Neural cell (in vitro differentiated cells): ENCODE measurements around the gene SLC25A21. TPM values are rescaled to one million over a fixed set of nuclear protein-coding genes. Genes with fewer than 3 reads are reported as not detected.
"Not testable (repeated sequence)": the region's sequence is repeated elsewhere in the genome, so short reads cannot be mapped to it uniquely, and the experiment has no call there.

Source experiments
- H2AFZ ChIP-seq: fragments of 200-600, 300-800 bp; sonication (generic), shearing (Covaris generic); 2 replicates; pipeline ENCODE4 v1.6.0; 2014; ENCODE audit warnings: low read depth, mild to moderate bottlenecking, antibody characterized with exemption, low read length, moderate library complexity
- H3F3A ChIP-seq: fragments of 200-600 bp; shearing (Covaris generic); 2 replicates; pipeline ENCODE4 v1.6.1; 2016; ENCODE audit warnings: mild to moderate bottlenecking, moderate library complexity, mixed read lengths, antibody characterized with exemption, low read length; ENCODE audit not compliant: insufficient read depth, poor library complexity, severe bottlenecking
- H3K27ac ChIP-seq: fragments of 200-600, 300-800 bp; sonication (generic), shearing (Covaris generic); 2 replicates; pipeline ENCODE4 v1.5.1; 2014; ENCODE audit warnings: mild to moderate bottlenecking, low read length, moderate library complexity
- H3K27me3 ChIP-seq: fragments of 300-800, 200-600 bp; sonication (generic), shearing (Covaris generic); 2 replicates; pipeline ENCODE4 v1.6.0; 2014; ENCODE audit warnings: mild to moderate bottlenecking, low read depth, low read length, moderate library complexity; ENCODE audit not compliant: insufficient read depth
- H3K36me3 ChIP-seq: fragments of 300-800, 200-600 bp; sonication (generic), shearing (Covaris generic); 2 replicates; pipeline ENCODE4 v1.5.1; 2014; ENCODE audit warnings: mild to moderate bottlenecking, antibody characterized with exemption, low read length, moderate library complexity; ENCODE audit not compliant: insufficient read depth
- H3K4me2 ChIP-seq: fragments of 300-800, 200-600 bp; sonication (generic), shearing (Covaris generic); 2 replicates; pipeline ENCODE4 v1.6.0; 2014; ENCODE audit warnings: mild to moderate bottlenecking, low read length
- H3K4me3 ChIP-seq: fragments of 300-800, 200-600 bp; sonication (generic), shearing (Covaris generic); 2 replicates; pipeline ENCODE4 v1.5.1; 2014; ENCODE audit warnings: mild to moderate bottlenecking, low read length, moderate library complexity
- H3K79me2 ChIP-seq: fragments of 200-600 bp; shearing (Covaris generic); replicated peaks from 2 replicates; pipeline ENCODE4 v1.6.0; 2014; ENCODE audit warnings: mild to moderate bottlenecking, low read length, moderate library complexity; ENCODE audit not compliant: insufficient read depth
- H3K9ac ChIP-seq: fragments of 300-800, 200-600 bp; sonication (generic), shearing (Covaris generic); 2 replicates; pipeline ENCODE4 v1.6.1; 2016; ENCODE audit warnings: mild to moderate bottlenecking, low read length, mixed read lengths
- H3K9me2 ChIP-seq: fragments of 200-600 bp; shearing (Covaris generic); 2 replicates; pipeline ENCODE4 v1.6.1; 2016; ENCODE audit warnings: mild to moderate bottlenecking, low read length, mixed read lengths; ENCODE audit not compliant: insufficient read depth
- H3K9me3 ChIP-seq: fragments of 200-600, 300-800 bp; sonication (generic), shearing (Covaris generic); 2 replicates; pipeline ENCODE4 v1.6.1; 2016; ENCODE audit warnings: mild to moderate bottlenecking, mixed run types, low read length, moderate library complexity, mixed read lengths
- H4K20me1 ChIP-seq: fragments of 200-600 bp; shearing (Covaris generic); 2 replicates; pipeline ENCODE4 v1.6.1; 2016; ENCODE audit warnings: mild to moderate bottlenecking, mixed run types; ENCODE audit not compliant: insufficient read depth
- CTCF ChIP-seq: fragments of 450-650 bp; IDR thresholded peaks from 2 replicates; pipeline ENCODE4 v1.5.1; 2014; ENCODE audit warnings: antibody characterized with exemption, mild to moderate bottlenecking, moderate library complexity; ENCODE audit not compliant: poor library complexity, severe bottlenecking
- EP300 ChIP-seq: fragments of 450-650 bp; conservative IDR thresholded peaks from 2 replicates; pipeline ENCODE4 v1.6.1; 2014; ENCODE audit warnings: antibody characterized with exemption, mild to moderate bottlenecking, moderate library complexity; ENCODE audit not compliant: poor library complexity, severe bottlenecking
- EZH2 ChIP-seq: fragments of 200-600, 300-800 bp; shearing (Covaris generic), sonication (generic); IDR thresholded peaks from 2 replicates; pipeline ENCODE4 v1.6.1; 2014; ENCODE audit warnings: antibody characterized with exemption, low read length, borderline replicate concordance, mild to moderate bottlenecking; ENCODE audit not compliant: insufficient read depth, poor library complexity, severe bottlenecking
- MXI1 ChIP-seq: fragments of 450-650 bp; conservative IDR thresholded peaks from 2 replicates; pipeline ENCODE4 v1.6.1; 2014; ENCODE audit warnings: antibody characterized with exemption, mild to moderate bottlenecking; ENCODE audit not compliant: poor library complexity, severe bottlenecking
- POLR2AphosphoS5 ChIP-seq: IDR thresholded peaks from 2 replicates; pipeline ENCODE4 v1.6.1; 2012
- RAD21 ChIP-seq: fragments of 450-650 bp; conservative IDR thresholded peaks from 2 replicates; pipeline ENCODE4 v1.6.1; 2014; ENCODE audit warnings: antibody characterized with exemption, mild to moderate bottlenecking, moderate library complexity
- REST ChIP-seq: IDR thresholded peaks from 2 replicates; pipeline ENCODE4 v1.6.1; 2012; ENCODE audit warnings: borderline replicate concordance
- SMC3 ChIP-seq: fragments of 450-650 bp; conservative IDR thresholded peaks from 2 replicates; pipeline ENCODE4 v1.6.1; 2014; ENCODE audit warnings: antibody characterized with exemption, mild to moderate bottlenecking, moderate library complexity; ENCODE audit not compliant: poor library complexity
- TAF1 ChIP-seq: IDR thresholded peaks from 2 replicates; pipeline ENCODE4 v1.6.1; 2012; ENCODE audit warnings: low read depth
- polyA plus RNA-seq: library from polyadenylated mRNA; depleted of rRNA; stranded (reverse); fragments of >200 nt; gene quantifications from 2 replicates; pipeline ENCODE4 v1.2.3, GENCODE V29; 2014

Gene SLC25A21
- polyA plus RNA-seq, 1 donor from 2014 or later, result 0.35 TPM

DNA sequence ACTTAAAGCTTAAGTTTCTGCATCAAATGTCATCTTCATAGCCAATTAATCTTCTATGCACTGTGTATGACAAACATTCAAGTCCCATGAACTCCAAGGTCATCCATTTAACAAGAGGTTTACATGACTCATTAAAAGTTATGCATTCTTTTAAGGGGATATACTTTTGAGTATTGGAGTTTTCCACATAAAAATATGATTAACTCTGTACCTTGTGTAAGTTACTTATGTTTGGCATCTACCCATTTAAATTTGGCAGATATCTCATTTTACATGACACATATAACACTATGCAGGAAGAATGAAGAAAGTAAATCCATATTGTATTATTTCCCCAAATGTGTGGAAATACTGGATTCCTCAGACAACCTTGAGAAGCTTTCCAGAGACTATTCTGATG lies 270.5 kb downstream of the SLC25A21 start:
- Histone ChIP-seq H3F3A (no peaks in the 10 kb centered on the region), H3K9ac (no peak overlapping the region), H3K9me3 (no peaks in the 10 kb centered on the region), H3K36me3 (no peaks in the 10 kb centered on the region), H3K27ac (no peak overlapping the region), H3K27me3 (no peaks in the 10 kb centered on the region), H4K20me1 (no peaks in the 10 kb centered on the region), H3K4me2 (no peak overlapping the region), H3K4me3 (no peak overlapping the region), H2AFZ (no peak overlapping the region), H3K79me2 (no peaks in the 10 kb centered on the region), H3K9me2 (no peaks in the 10 kb centered on the region)
- TF ChIP-seq CTCF (no peak), TAF1 (no peak), SMC3 (no peak), RAD21 (no peak), EZH2 (no peak), MXI1 (no peak), EP300 (no peak), REST (no peak), POLR2AphosphoS5 (no peak)

DNA sequence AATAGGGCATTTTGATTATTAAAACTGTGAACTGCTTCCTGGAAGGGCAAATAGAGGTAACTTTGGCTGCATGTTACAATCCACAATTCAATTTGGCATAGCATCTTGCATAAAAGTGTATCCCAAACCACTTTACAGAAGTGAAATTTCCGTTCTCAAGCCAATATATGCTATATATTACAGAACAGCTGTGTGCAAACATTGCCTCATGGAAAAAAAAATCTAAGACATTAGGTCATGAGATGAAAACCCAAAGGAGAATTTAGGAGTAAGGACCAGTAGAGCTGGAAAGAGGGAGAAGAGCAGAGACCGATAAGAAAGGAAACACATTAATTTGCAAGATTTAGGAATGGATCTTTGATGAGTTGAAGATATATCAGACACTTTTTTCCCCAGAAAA lies 271.6 kb downstream of the SLC25A21 start:
- Histone ChIP-seq H3K4me2 (no peak overlapping the region), H3F3A (no peaks in the 10 kb centered on the region), H3K27ac (no peak overlapping the region), H3K27me3 (no peaks in the 10 kb centered on the region), H3K9me3 (no peaks in the 10 kb centered on the region), H4K20me1 (no peaks in the 10 kb centered on the region), H3K79me2 (no peaks in the 10 kb centered on the region), H3K36me3 (no peaks in the 10 kb centered on the region), H3K9me2 (no peaks in the 10 kb centered on the region), H3K9ac (no peak overlapping the region), H2AFZ (no peak overlapping the region), H3K4me3 (no peak overlapping the region)
- TF ChIP-seq SMC3, result no peak
- no peak for TF ChIP-seq MXI1
- TF ChIP-seq EP300, result no peak
- TF ChIP-seq RAD21, result no peak
- TF ChIP-seq REST, result no peak
- TF ChIP-seq EZH2, result no peak
- no peak for TF ChIP-seq POLR2AphosphoS5
- TF ChIP-seq TAF1, result no peak
- TF ChIP-seq CTCF, result no peak

DNA sequence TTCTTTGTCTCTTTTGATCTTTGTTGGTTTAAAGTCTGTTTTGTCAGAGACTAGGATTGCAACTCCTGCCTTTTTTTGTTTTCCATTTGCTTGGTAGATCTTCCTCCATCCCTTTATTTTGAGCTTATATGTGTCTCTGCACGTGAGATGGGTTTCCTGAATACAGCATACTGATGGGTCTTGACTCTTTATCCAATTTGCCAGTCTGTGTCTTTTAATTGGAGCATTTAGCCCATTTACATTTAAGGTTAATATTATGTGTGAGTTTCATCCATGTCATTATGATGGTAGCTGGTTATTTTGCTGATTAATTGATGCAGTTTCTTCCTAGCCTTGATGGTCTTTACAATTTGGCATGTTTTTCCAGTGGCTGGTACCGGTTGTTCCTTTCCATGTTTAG lies 276.1 kb downstream of the SLC25A21 start:
- not testable (repeated sequence) for H3K9ac ChIP-seq, H3K27ac ChIP-seq, H2AFZ ChIP-seq, H4K20me1 ChIP-seq, H3K9me2 ChIP-seq, H3K79me2 ChIP-seq, H3F3A ChIP-seq, H3K36me3 ChIP-seq, H3K4me2 ChIP-seq, H3K9me3 ChIP-seq, H3K4me3 ChIP-seq, H3K27me3 ChIP-seq
